Muscle layer of colon (tissue), 2 donors: ENCODE data around the gene GALR3.
A peak's percentile ranks its signal among the peaks of the same experiment; 100 is the strongest.

ENCODE experiments used
- H3K27ac ChIP-seq: one replicate; pipeline ENCODE4 v1.7.0; 2013; ENCODE audit warnings: low read depth, mild to moderate bottlenecking, low read length, moderate library complexity
- H3K27me3 ChIP-seq, 2 donors: one replicate each; pipeline ENCODE4 v1.7.0; 2013; ENCODE audit warnings: low read length in 2 of 2, mild to moderate bottlenecking in 2 of 2; ENCODE audit not compliant: insufficient read depth in 2 of 2, control insufficient read depth in 1 of 2
- H3K36me3 ChIP-seq: one replicate; pipeline ENCODE4 v1.7.0; 2013; ENCODE audit warnings: mild to moderate bottlenecking, low read length; ENCODE audit not compliant: insufficient read depth
- H3K4me1 ChIP-seq: one replicate; pipeline ENCODE4 v1.7.0; 2013; ENCODE audit warnings: mild to moderate bottlenecking, low read length; ENCODE audit not compliant: insufficient read depth
- H3K4me3 ChIP-seq, 2 donors: one replicate each; pipeline ENCODE4 v1.7.0; 2013; ENCODE audit warnings: low read length in 2 of 2, low read depth in 1 of 2, mild to moderate bottlenecking in 1 of 2, moderate library complexity in 1 of 2
- H3K9ac ChIP-seq: one replicate; pipeline ENCODE4 v1.7.0; 2013; ENCODE audit warnings: low read length
- H3K9me3 ChIP-seq: one replicate; pipeline ENCODE4 v1.7.0; 2013; ENCODE audit warnings: mild to moderate bottlenecking, low read length
- donor health status: abdominal sarcoma.
- donor health status: Adenocarcinoma of cecum.

The GALR3 gene

GRCh38 chr22:37804881-37805809 is 18.0 kb upstream of the GALR3 start:
- H3K9ac ChIP-seq, result peak overlapping the region; percentile 90
- H3K27me3 ChIP-seq, result no peaks in the 10 kb centered on the region
- no peaks in the 10 kb centered on the region for H3K9me3 ChIP-seq
- peaks cover 43% of the 10 kb centered on the region for H3K4me1 ChIP-seq
- H3K4me3 ChIP-seq, result peak overlapping the region; percentile 58 to 67
- no peaks in the 10 kb centered on the region for H3K36me3 ChIP-seq
- peak overlapping the region; percentile 79 for H3K27ac ChIP-seq

- Histone ChIP-seq H3K9me3 (no peaks in the 10 kb centered on the region), H3K36me3 (no peaks in the 10 kb centered on the region), H3K27ac (peak overlapping the region; percentile 79), H3K4me3 (peak overlapping the region; percentile 58 to 67), H3K27me3 (no peaks in the 10 kb centered on the region), H3K9ac (peak overlapping the region; percentile 90), H3K4me1 (peaks cover 43% of the 10 kb centered on the region)
These were observed 17.3 kb upstream of the GALR3 start for GRCh38 chr22:37805810-37806277.

- Histone ChIP-seq H3K27ac (peak overlapping the region; percentile 79), H3K27me3 (no peaks in the 10 kb centered on the region), H3K9me3 (no peaks in the 10 kb centered on the region), H3K4me1 (peaks cover 43% of the 10 kb centered on the region), H3K9ac (peak overlapping the region; percentile 90), H3K36me3 (no peaks in the 10 kb centered on the region), H3K4me3 (peak overlapping the region; percentile 58 to 67)
These were observed 16.5 kb upstream of the GALR3 start for GRCh38 chr22:37806409-37807333.

GRCh38 chr22:37807410-37808293 is 15.5 kb upstream of the GALR3 start, which contains the start of gene GCAT:
TSS of gene GCAT (plus strand) at chr22:37807934. CDS start at chr22:37807968, 34 bp downstream.
- no peaks in the 10 kb centered on the region for H3K9me3 ChIP-seq
- H3K9ac ChIP-seq, result peak within 1 kb of the TSS; percentile 90
- no peaks in the 10 kb centered on the region for H3K27me3 ChIP-seq
- peak within 1 kb of the TSS; percentile 58 to 76 for H3K4me3 ChIP-seq
- no peaks in the 10 kb centered on the region for H3K36me3 ChIP-seq
- peak within 1 kb of the TSS; percentile 79 for H3K27ac ChIP-seq
- H3K4me1 ChIP-seq, result peaks cover 38% of the 10 kb centered on the region

GRCh38 chr22:37808294-37808657 is 14.9 kb upstream of the GALR3 start:
- Histone ChIP-seq H3K27ac (peak overlapping the region; percentile 79), H3K9me3 (no peaks in the 10 kb centered on the region), H3K4me3 (peak overlapping the region; percentile 33 to 76), H3K9ac (peak overlapping the region; percentile 65), H3K36me3 (no peaks in the 10 kb centered on the region), H3K4me1 (peaks cover 32% of the 10 kb centered on the region), H3K27me3 (no peaks in the 10 kb centered on the region)

- no peak overlapping the region for H3K9ac ChIP-seq
- H3K27me3 ChIP-seq, result no peaks in the 10 kb centered on the region
- no peaks in the 10 kb centered on the region for H3K9me3 ChIP-seq
- H3K27ac ChIP-seq, result no peak overlapping the region
- no peaks in the 10 kb centered on the region for H3K36me3 ChIP-seq
- no peak overlapping the region for H3K4me3 ChIP-seq
- H3K4me1 ChIP-seq, result peaks cover 22% of the 10 kb centered on the region
These were observed 13.4 kb upstream of the GALR3 start for GRCh38 chr22:37809672-37810333.

- H3K27me3 ChIP-seq, result no peaks in the 10 kb centered on the region
- no peak overlapping the region for H3K4me3 ChIP-seq
- H3K36me3 ChIP-seq, result no peaks in the 10 kb centered on the region
- no peak overlapping the region for H3K9ac ChIP-seq
- H3K27ac ChIP-seq, result no peak overlapping the region
- H3K9me3 ChIP-seq, result no peaks in the 10 kb centered on the region
- peaks cover 7% of the 10 kb centered on the region for H3K4me1 ChIP-seq
These were observed 11.3 kb upstream of the GALR3 start for GRCh38 chr22:37811867-37812266.

GRCh38 chr22:37812869-37813678 is 10.1 kb upstream of the GALR3 start:
- H3K4me3 ChIP-seq, result no peak overlapping the region
- no peaks in the 10 kb centered on the region for H3K27me3 ChIP-seq
- no peaks in the 10 kb centered on the region for H3K9me3 ChIP-seq
- no peak overlapping the region for H3K9ac ChIP-seq
- peaks cover 9% of the 10 kb centered on the region for H3K4me1 ChIP-seq
- H3K36me3 ChIP-seq, result no peaks in the 10 kb centered on the region
- no peak overlapping the region for H3K27ac ChIP-seq

- Histone ChIP-seq H3K36me3 (no peaks in the 10 kb centered on the region), H3K27ac (no peak overlapping the region), H3K9me3 (no peaks in the 10 kb centered on the region), H3K27me3 (peaks cover 0 to 11% of the 10 kb centered on the region in 2 donors), H3K9ac (no peak overlapping the region), H3K4me3 (no peak overlapping the region), H3K4me1 (peaks cover 13% of the 10 kb centered on the region)
These were observed 7.6 kb upstream of the GALR3 start for GRCh38 chr22:37815593-37815992.
